ENCODE data around the gene SRPK2. TPM values are rescaled to one million over a fixed set of nuclear protein-coding genes. Genes with fewer than 3 reads are reported as not detected.

The SRPK2 gene
- total and polyA plus RNA-seq, 4 donors, result 7.8 to 19.7 (median 16.7) TPM

DNA sequence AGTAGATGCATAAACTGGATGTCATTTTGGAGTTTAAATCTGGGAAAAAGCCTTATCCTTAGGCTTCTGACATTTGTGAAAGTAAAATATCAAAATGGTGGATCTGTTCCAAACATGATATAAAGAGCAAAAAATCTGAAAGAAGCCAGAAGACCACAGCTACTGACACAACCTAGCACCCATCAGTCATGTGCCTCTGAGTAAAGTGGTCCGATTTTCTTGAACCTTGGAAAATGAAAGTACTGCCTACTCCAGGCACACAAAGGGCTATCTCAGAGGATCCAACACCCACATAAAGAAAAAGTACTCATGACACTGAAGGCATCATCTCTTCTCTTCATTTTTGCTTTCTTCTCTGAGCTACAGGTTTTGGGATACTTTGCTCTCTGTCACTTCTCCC, 224.0 kb downstream of the SRPK2 start:
- WGBS, result 89% methylated on average over 1 of the region's 1 CpG
- Histone ChIP-seq H3K27ac (ENCODE audit: low read depth in 1 of 2, low read length in 2 of 2) (no peak overlapping the region), H3K4me1 (ENCODE audit: control insufficient read depth in 4 of 4, insufficient read depth in 4 of 4, low read length in 3 of 4) (no peaks in the 10 kb centered on the region), H3K9me3 (ENCODE audit: control insufficient read depth in 4 of 4, low read length in 3 of 4) (no peaks in the 10 kb centered on the region), H3K27me3 (ENCODE audit: control insufficient read depth in 4 of 4, insufficient read depth in 4 of 4, low read length in 3 of 4) (no peaks in the 10 kb centered on the region), H3K4me3 (ENCODE audit: low read depth in 1 of 3, low read length in 3 of 3) (no peak overlapping the region), H3K36me3 (ENCODE audit: control insufficient read depth in 4 of 4, insufficient read depth in 3 of 4, low read depth in 1 of 4, low read length in 3 of 4) (peaks cover 1 to 20% (median 8%) of the 10 kb centered on the region in 4 donors), H3K9ac (ENCODE audit: low read depth in 1 of 2, low read length in 2 of 2) (no peak overlapping the region)
- TF ChIP-seq YY1 (IDR thresholded peaks at IDR 0.05) (no peak), FOXA1 (IDR thresholded peaks at IDR 0.05) (no peak), HNF4A (conservative IDR thresholded peaks at IDR 0.05) (no peak), FOXA2 (IDR thresholded peaks at IDR 0.05) (no peak), HNF4G (IDR thresholded peaks at IDR 0.05) (no peak), RAD21 (IDR thresholded peaks at IDR 0.05) (no peak), TAF1 (conservative IDR thresholded peaks at IDR 0.05) (no peak), SP1 (IDR thresholded peaks at IDR 0.05) (no peak)
- DNase-seq (ENCODE audit: low spot score), result no peak

DNA sequence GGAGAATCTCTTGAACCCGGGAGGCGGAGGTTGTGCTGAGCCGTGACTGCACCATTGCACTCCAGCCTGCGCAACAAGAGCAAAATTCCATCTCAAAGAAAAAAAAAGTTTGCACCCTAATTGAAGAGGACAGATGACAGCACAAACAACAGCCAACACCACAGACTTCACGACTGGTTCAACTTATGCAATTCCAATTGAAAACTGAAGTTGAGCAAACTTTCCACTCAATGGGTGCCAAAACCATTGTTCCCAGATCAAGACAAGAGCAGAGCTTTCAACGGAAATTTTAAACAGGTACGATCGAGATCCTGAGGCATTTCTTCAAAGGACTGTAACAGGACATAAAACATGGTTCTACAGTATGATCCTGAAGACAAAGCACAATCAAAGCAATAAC, 225.0 kb downstream of the SRPK2 start:
- peak; percentile 6 to 49 for TF ChIP-seq HNF4A (conservative IDR thresholded peaks at IDR 0.05)
- TF ChIP-seq RAD21 (IDR thresholded peaks at IDR 0.05), result peak in 1 of 2 donors; percentile 23
- TF ChIP-seq SP1 (IDR thresholded peaks at IDR 0.05), result no peak
- TF ChIP-seq RXRA (IDR thresholded peaks at IDR 0.05), result peak in 1 of 2 donors; percentile 43
- TF ChIP-seq JUND (IDR thresholded peaks at IDR 0.05), result no peak
- peak in 1 of 2 donors; percentile 38 for TF ChIP-seq EGR1 (IDR thresholded peaks at IDR 0.05; ENCODE audit: low read depth in 2 of 2)
- no peak for TF ChIP-seq HNF4G (IDR thresholded peaks at IDR 0.05)
- TF ChIP-seq FOXA1 (IDR thresholded peaks at IDR 0.05), result no peak
- TF ChIP-seq, protein P1, sequence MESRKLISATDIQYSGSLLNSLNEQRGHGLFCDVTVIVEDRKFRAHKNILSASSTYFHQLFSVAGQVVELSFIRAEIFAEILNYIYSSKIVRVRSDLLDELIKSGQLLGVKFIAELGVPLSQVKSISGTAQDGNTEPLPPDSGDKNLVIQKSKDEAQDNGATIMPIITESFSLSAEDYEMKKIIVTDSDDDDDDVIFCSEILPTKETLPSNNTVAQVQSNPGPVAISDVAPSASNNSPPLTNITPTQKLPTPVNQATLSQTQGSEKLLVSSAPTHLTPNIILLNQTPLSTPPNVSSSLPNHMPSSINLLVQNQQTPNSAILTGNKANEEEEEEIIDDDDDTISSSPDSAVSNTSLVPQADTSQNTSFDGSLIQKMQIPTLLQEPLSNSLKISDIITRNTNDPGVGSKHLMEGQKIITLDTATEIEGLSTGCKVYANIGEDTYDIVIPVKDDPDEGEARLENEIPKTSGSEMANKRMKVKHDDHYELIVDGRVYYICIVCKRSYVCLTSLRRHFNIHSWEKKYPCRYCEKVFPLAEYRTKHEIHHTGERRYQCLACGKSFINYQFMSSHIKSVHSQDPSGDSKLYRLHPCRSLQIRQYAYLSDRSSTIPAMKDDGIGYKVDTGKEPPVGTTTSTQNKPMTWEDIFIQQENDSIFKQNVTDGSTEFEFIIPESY (IDR thresholded peaks at IDR 0.05), result peak; percentile 13
- H3K9me3 ChIP-seq (ENCODE audit: control insufficient read depth in 4 of 4, low read length in 3 of 4), result no peaks in the 10 kb centered on the region
- no peak overlapping the region for H3K9ac ChIP-seq (ENCODE audit: low read depth in 1 of 2, low read length in 2 of 2)
- H3K27ac ChIP-seq (ENCODE audit: low read depth in 1 of 2, low read length in 2 of 2), result no peak overlapping the region
- H3K4me3 ChIP-seq (ENCODE audit: low read depth in 1 of 3, low read length in 3 of 3), result no peak overlapping the region
- DNase-seq (ENCODE audit: low spot score), result no peak
- no peaks in the 10 kb centered on the region for H3K4me1 ChIP-seq (ENCODE audit: control insufficient read depth in 4 of 4, insufficient read depth in 4 of 4, low read length in 3 of 4)
- H3K27me3 ChIP-seq (ENCODE audit: control insufficient read depth in 4 of 4, insufficient read depth in 4 of 4, low read length in 3 of 4), result no peaks in the 10 kb centered on the region
- H3K36me3 ChIP-seq (ENCODE audit: control insufficient read depth in 4 of 4, insufficient read depth in 3 of 4, low read depth in 1 of 4, low read length in 3 of 4), result peaks cover 3 to 20% (median 6%) of the 10 kb centered on the region in 4 donors
- 83% methylated on average over 8 of the region's 8 CpGs for WGBS

DNA sequence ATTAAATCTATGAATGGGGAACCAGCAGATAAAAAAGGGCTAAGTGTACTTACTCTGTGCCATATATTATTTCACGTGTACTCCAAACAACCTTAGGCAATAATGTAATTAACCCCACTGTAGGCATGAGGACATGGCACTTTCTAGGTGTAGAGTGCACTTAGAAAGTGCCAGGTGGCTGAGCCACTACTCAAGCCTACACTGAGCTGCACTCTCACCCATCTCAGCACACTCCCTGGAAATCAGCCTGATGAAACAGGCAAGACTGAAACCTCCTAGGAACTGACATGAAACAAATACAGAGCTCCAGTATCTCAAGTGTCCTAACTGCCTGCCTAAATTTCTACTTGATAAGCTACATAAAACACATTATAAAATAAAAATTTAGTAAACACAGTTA, 227.4 kb downstream of the SRPK2 start:
- H3K4me1 ChIP-seq (ENCODE audit: control insufficient read depth in 4 of 4, insufficient read depth in 4 of 4, low read length in 3 of 4), result no peaks in the 10 kb centered on the region
- DNase-seq (ENCODE audit: low spot score), result no peak
- H3K27ac ChIP-seq (ENCODE audit: low read depth in 1 of 2, low read length in 2 of 2), result no peak overlapping the region
- no peaks in the 10 kb centered on the region for H3K9me3 ChIP-seq (ENCODE audit: control insufficient read depth in 4 of 4, low read length in 3 of 4)
- H3K27me3 ChIP-seq (ENCODE audit: control insufficient read depth in 4 of 4, insufficient read depth in 4 of 4, low read length in 3 of 4), result no peaks in the 10 kb centered on the region
- H3K4me3 ChIP-seq (ENCODE audit: low read depth in 1 of 3, low read length in 3 of 3), result no peak overlapping the region
- 91% methylated on average over 1 of the region's 1 CpG for WGBS
- TF ChIP-seq SP1 (IDR thresholded peaks at IDR 0.05) (no peak), YY1 (IDR thresholded peaks at IDR 0.05) (no peak)
- TF ChIP-seq, protein P2, sequence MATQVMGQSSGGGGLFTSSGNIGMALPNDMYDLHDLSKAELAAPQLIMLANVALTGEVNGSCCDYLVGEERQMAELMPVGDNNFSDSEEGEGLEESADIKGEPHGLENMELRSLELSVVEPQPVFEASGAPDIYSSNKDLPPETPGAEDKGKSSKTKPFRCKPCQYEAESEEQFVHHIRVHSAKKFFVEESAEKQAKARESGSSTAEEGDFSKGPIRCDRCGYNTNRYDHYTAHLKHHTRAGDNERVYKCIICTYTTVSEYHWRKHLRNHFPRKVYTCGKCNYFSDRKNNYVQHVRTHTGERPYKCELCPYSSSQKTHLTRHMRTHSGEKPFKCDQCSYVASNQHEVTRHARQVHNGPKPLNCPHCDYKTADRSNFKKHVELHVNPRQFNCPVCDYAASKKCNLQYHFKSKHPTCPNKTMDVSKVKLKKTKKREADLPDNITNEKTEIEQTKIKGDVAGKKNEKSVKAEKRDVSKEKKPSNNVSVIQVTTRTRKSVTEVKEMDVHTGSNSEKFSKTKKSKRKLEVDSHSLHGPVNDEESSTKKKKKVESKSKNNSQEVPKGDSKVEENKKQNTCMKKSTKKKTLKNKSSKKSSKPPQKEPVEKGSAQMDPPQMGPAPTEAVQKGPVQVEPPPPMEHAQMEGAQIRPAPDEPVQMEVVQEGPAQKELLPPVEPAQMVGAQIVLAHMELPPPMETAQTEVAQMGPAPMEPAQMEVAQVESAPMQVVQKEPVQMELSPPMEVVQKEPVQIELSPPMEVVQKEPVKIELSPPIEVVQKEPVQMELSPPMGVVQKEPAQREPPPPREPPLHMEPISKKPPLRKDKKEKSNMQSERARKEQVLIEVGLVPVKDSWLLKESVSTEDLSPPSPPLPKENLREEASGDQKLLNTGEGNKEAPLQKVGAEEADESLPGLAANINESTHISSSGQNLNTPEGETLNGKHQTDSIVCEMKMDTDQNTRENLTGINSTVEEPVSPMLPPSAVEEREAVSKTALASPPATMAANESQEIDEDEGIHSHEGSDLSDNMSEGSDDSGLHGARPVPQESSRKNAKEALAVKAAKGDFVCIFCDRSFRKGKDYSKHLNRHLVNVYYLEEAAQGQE (IDR thresholded peaks at IDR 0.05), result no peak
- TF ChIP-seq, protein P3, sequence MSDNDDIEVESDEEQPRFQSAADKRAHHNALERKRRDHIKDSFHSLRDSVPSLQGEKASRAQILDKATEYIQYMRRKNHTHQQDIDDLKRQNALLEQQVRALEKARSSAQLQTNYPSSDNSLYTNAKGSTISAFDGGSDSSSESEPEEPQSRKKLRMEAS (IDR thresholded peaks at IDR 0.05), result no peak
- no peak overlapping the region for H3K9ac ChIP-seq (ENCODE audit: low read depth in 1 of 2, low read length in 2 of 2)
- H3K36me3 ChIP-seq (ENCODE audit: control insufficient read depth in 4 of 4, insufficient read depth in 3 of 4, low read depth in 1 of 4, low read length in 3 of 4), result peaks cover 0 to 11% (median 5%) of the 10 kb centered on the region in 4 donors
